Progenitor cell of endocrine pancreas (in vitro differentiated cells): ENCODE results near the gene BICC1. TPM values are rescaled to one million over a fixed set of nuclear protein-coding genes. Genes with fewer than 3 reads are reported as not detected.

Source experiments
- DNase-seq: peaks from one replicate; pipeline ENCODE4 v3.0.0; 2021; ENCODE audit warnings: low spot score; ENCODE audit not compliant: unreplicated experiment
- H3K27ac Mint-ChIP-seq: 2 replicates; pipeline ENCODE4 v1.8.0; 2021; ENCODE audit warnings: mild to moderate bottlenecking, moderate library complexity, mixed read lengths
- H3K27me3 Mint-ChIP-seq: 2 replicates; pipeline ENCODE4 v1.8.0; 2021; ENCODE audit warnings: mixed read lengths
- H3K36me3 Mint-ChIP-seq: 2 replicates; pipeline ENCODE4 v1.8.0; 2022; ENCODE audit warnings: mixed read lengths; ENCODE audit not compliant: insufficient read depth
- H3K4me1 Mint-ChIP-seq: 2 replicates; pipeline ENCODE4 v1.8.0; 2021; ENCODE audit warnings: low read depth, mixed read lengths
- H3K4me3 Mint-ChIP-seq: 2 replicates; pipeline ENCODE4 v1.8.0; 2021; ENCODE audit warnings: low read depth, mild to moderate bottlenecking, moderate library complexity, mixed read lengths
- H3K9me3 Mint-ChIP-seq: 2 replicates; pipeline ENCODE4 v1.8.0; 2021; ENCODE audit warnings: low read depth, mixed read lengths
- total RNA-seq: library from RNA; stranded (reverse); gene quantifications from 2 replicates; pipeline ENCODE4 v1.2.1, GENCODE V29; 2021
- TF ChIP-seq, protein P1 (sequence below): fragments of 200-600 bp; sonication (generic); IDR thresholded peaks from one replicate; pipeline ENCODE4 v1.5.0; 2021; ENCODE audit warnings: antibody characterized with exemption, mild to moderate bottlenecking; ENCODE audit not compliant: unreplicated experiment

BICC1 gene
- total RNA-seq, 1 donor from 2014 or later, result 4.9 TPM

DNA sequence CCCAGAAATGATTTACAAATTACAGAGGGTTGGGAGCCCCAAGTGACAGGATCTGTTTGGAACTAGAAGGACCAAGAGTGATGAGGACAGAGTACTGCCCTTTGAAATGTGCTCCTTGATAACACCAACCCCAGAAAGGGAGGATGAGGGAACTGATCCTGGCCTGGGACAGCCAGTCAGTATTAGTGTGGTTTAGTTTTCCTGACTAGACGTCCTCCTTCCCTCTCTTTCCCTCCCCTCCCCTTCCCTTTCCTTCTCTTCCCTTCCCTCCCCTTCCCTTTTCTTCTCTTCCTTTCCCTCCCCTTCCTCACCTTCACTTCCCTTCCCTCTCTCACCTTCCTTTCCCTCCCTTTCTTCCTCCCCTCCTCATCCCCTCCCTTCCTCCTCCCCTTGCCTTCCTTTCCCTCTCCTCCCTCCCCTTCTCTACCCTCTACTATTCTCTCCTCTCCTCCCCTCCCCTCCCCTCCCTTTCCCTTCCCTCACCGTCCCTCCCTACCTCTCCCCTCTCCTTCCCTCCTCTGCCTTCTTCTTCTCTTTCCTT lies 31.0 kb upstream of the BICC1 start:
- no peak for DNase-seq
- H3K9me3 Mint-ChIP-seq, result no peaks in the 10 kb centered on the region
- no peak overlapping the region for H3K27ac Mint-ChIP-seq
- TF ChIP-seq, protein P1, sequence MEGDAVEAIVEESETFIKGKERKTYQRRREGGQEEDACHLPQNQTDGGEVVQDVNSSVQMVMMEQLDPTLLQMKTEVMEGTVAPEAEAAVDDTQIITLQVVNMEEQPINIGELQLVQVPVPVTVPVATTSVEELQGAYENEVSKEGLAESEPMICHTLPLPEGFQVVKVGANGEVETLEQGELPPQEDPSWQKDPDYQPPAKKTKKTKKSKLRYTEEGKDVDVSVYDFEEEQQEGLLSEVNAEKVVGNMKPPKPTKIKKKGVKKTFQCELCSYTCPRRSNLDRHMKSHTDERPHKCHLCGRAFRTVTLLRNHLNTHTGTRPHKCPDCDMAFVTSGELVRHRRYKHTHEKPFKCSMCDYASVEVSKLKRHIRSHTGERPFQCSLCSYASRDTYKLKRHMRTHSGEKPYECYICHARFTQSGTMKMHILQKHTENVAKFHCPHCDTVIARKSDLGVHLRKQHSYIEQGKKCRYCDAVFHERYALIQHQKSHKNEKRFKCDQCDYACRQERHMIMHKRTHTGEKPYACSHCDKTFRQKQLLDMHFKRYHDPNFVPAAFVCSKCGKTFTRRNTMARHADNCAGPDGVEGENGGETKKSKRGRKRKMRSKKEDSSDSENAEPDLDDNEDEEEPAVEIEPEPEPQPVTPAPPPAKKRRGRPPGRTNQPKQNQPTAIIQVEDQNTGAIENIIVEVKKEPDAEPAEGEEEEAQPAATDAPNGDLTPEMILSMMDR, result no peak
- no peaks in the 10 kb centered on the region for H3K4me1 Mint-ChIP-seq
- peaks cover 9% of the 10 kb centered on the region for H3K27me3 Mint-ChIP-seq
- no peak overlapping the region for H3K4me3 Mint-ChIP-seq
- no peaks in the 10 kb centered on the region for H3K36me3 Mint-ChIP-seq

DNA sequence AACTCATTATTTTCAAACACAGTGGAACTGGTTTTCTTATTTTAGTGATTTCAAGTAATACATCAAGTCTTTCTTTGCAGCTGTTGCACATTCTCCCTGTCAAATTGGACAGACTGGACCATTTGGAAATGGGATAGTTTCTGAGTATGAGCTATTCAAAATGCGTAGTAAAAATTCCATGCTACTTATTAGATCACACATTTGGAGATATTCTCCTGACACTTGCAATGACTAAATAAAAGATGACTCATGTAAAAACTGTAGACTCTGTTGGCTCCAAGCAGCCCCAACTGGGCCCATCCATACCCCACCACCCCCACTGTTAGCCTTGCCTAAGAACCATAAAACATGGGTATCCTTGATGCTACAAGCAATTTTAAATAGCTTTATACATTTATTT lies 25.9 kb upstream of the BICC1 start:
- TF ChIP-seq, protein P1, result no peak
- DNase-seq, result no peak
- H3K36me3 Mint-ChIP-seq, result no peaks in the 10 kb centered on the region
- no peak overlapping the region for H3K27ac Mint-ChIP-seq
- no peaks in the 10 kb centered on the region for H3K4me1 Mint-ChIP-seq
- H3K4me3 Mint-ChIP-seq, result no peak overlapping the region
- peaks cover 2% of the 10 kb centered on the region for H3K27me3 Mint-ChIP-seq
- no peaks in the 10 kb centered on the region for H3K9me3 Mint-ChIP-seq

DNA sequence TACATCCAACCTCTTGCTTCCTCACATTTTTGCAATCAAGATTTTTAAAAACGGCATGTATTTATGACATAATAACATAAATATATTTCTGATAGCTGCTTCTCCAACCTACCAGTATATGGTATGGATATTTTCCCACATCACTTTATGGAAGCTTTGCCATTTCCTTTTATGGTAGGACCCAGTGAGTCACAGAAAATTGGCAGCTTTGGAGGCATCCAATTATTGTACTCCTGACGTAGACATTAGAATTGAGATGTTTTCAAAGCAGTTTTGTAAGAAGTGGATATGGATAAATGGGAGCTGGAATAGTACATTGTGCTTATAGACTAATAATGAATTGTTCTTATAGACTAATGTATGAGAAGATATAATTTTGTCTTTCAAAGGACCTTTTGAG lies 23.8 kb upstream of the BICC1 start:
- H3K27ac Mint-ChIP-seq, result no peak overlapping the region
- no peak overlapping the region for H3K4me3 Mint-ChIP-seq
- H3K27me3 Mint-ChIP-seq, result no peaks in the 10 kb centered on the region
- H3K9me3 Mint-ChIP-seq, result no peaks in the 10 kb centered on the region
- no peaks in the 10 kb centered on the region for H3K36me3 Mint-ChIP-seq
- DNase-seq, result no peak
- TF ChIP-seq, protein P1, result no peak
- H3K4me1 Mint-ChIP-seq, result no peaks in the 10 kb centered on the region

DNA sequence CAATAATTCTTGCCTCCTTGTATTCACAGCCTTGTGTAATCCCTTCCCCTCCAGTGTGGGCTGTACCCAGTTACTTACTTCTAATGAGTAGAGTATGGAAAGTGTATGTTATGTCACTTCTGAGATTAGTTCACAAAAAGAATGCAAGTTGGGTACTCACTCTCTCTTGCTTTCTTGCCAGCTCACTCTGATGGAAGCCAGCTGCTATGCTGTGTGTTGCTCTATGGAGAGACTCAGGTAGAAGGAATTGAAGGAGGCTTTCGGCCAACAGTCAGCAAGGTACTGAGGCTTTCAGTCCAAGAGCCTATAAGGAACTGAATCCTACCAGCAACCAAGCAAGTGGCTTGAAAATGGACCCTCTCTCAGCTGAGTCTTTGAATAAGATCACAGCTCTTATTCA lies 9.7 kb upstream of the BICC1 start:
- H3K36me3 Mint-ChIP-seq, result no peaks in the 10 kb centered on the region
- H3K27me3 Mint-ChIP-seq, result peaks cover 23% of the 10 kb centered on the region
- no peak overlapping the region for H3K4me3 Mint-ChIP-seq
- TF ChIP-seq, protein P1, result no peak
- no peaks in the 10 kb centered on the region for H3K4me1 Mint-ChIP-seq
- no peaks in the 10 kb centered on the region for H3K9me3 Mint-ChIP-seq
- H3K27ac Mint-ChIP-seq, result no peak overlapping the region
- DNase-seq, result no peak

DNA sequence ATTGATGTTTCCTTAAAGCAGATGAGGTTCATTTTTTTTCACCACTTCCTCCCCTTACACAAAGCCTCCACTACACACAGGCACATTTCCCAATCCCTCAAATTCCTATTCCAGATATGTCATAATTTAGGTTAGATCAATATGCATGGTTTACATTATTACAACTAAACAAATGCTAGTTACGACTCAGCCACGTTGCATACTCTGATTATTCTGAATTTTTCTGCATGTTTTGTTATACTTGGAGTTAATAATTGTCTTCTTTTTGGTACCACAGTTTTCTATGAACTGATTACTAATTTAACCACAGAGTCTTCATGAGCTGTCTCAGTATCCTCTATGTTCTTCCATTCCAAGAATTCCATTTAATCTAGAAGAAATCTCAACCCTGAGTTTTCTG lies 4.4 kb upstream of the BICC1 start:
- Mint-ChIP-seq H3K9me3 (no peaks in the 10 kb centered on the region), H3K36me3 (no peaks in the 10 kb centered on the region), H3K4me1 (peaks cover 3% of the 10 kb centered on the region), H3K4me3 (no peak overlapping the region), H3K27ac (no peak overlapping the region), H3K27me3 (peaks cover 14% of the 10 kb centered on the region)
- DNase-seq, result no peak
- TF ChIP-seq, protein P1, result no peak
